Measurements from ENCODE around the gene C6orf136.

C6orf136 gene, protein sequence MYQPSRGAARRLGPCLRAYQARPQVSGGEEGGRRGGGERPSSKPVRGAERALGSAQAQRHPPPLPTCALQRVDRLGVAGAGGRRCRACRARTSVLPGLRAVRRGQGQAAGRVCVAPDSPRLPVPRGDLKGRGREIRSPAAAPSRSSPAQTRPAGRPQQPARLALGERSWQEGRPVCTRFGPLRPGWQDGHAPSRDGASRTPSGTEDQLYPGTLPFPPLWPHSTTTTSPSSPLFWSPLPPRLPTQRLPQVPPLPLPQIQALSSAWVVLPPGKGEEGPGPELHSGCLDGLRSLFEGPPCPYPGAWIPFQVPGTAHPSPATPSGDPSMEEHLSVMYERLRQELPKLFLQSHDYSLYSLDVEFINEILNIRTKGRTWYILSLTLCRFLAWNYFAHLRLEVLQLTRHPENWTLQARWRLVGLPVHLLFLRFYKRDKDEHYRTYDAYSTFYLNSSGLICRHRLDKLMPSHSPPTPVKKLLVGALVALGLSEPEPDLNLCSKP

DNA sequence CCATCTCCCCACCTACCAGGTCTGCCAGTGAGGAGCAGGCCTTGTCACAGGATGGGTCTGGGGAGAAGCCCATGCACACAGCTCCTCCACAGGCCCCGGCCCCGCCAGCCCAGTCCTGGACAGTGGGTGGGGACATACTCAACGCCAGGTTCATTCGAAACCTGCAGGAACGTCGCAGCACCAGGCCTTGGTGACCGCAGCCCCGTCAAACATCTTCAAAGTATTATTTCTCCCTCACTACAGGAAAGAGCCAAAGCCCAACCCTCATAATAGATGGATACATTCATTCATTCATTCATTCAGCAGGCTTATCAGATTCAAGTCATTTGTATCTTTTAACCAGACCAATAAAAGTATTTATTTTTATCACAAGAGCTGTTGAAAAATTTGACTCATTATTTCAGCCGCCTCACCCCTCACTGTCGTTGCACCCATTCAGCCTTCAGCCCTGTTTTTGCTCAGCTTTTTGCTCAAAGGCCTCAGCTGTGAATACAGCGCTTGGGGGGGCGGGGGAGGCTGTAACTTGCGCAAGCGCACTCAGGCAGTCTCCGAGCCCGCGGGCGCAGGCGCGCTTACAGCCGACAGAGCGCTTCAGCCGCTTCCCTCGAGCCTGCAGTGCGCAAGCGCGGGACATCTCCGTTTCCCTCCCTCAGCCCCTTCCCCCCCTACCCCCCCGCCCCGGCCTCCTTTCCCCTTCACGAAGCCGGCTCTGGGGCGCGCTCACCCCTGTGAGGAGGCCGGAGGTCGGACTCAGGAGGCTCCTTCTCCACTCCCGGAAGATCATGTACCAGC, at the start of gene C6orf136:
C6orf136 (plus strand) TSS at position 684 of the 792 bp plus-strand sequence; CDS start at position 783, 99 bp downstream.
- peak; percentile 89 for DNase-seq (ENCODE audit: low spot score)

DNA sequence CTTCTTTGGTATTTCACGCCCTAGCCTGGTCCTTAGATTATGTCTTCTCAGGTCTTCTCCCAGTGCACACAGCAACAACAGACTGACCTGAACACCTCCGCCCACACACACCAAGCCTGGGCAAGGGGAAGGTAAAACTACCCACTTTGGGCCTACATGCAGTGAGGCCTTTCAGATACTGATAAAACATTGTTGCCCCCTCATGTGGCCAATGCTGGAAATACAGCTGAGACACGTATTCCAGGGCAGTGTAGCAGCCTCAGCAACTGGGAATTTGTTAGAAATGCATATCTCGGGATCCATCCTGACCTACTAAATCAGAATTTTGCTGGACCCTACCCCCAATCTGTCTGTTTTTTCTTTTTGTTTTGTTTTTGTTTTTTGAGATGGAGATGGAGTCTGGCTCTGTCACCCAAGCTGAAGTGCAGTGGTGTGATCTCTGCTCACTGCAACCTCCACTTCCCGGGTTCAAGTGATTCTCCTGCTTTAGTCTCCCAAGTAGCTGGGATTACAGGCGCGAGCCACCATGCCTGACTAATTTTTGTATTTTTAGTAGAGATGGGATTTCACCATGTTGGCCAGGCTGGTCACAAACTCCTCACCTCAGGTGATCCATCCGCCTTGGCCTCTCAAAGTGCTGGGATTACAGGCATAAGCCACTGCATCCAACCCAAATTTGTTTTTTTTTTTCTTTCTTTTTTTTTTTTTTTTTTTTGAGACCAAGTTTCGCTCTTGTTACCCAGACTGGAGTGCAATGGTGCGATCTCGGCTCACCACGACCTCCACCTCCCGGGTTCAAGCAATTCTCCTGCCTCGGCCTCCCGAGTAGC, 49.4 kb upstream of the C6orf136 start:
- DNase-seq (ENCODE audit: low spot score): peak; percentile 64

GRCh38 chr6:30598912-30599624, 47.9 kb upstream of the C6orf136 start:
- no peak for DNase-seq (ENCODE audit: low spot score)

- no peak for DNase-seq (ENCODE audit: low spot score)
These were observed 47.2 kb upstream of the C6orf136 start for GRCh38 chr6:30599625-30600324.

- no peak for DNase-seq (ENCODE audit: low spot score)
These were observed 46.4 kb upstream of the C6orf136 start for GRCh38 chr6:30600451-30600961.

DNA sequence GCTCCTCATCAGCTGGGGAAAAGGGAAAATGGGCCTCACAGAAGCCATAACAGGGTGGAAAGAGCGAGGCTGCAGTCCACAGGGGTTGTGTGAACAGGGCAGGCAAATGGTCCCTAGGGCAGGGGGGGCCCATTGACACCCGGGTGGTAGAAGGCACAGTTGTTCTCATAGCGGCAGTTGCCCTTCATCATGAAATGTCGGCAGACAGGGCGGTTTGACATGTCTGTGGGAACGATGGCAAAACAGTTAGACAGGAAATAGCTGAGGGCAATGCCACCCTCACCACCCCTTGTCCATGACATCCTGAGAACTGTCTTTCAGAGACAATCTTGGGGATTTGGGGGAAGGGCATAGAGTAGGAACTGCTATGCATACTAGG, 45.5 kb upstream of the C6orf136 start:
- DNase-seq (ENCODE audit: low spot score): no peak

- DNase-seq (ENCODE audit: low spot score): no peak
These were observed 44.9 kb upstream of the C6orf136 start for GRCh38 chr6:30601815-30602641.

DNA sequence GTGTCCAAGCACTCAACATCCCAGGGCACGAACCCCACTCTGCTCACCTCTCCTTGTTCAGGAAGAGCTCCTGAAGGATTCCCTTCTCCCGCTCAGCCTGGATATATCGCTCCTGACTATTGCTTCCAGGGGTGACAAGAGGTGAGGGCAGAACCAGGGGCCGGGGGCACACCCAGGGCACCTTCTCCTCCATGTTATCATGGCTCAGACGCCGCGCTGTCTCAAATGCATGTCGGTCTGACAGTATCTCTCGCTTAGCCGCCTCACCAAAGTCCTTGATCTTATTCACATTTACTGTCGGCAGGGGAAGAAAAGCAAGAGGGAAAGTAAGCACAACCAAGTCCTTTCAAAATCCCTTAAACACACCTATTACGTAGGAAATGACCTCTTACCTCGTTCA, 43.0 kb upstream of the C6orf136 start:
- no peak for DNase-seq (ENCODE audit: low spot score)

DNA sequence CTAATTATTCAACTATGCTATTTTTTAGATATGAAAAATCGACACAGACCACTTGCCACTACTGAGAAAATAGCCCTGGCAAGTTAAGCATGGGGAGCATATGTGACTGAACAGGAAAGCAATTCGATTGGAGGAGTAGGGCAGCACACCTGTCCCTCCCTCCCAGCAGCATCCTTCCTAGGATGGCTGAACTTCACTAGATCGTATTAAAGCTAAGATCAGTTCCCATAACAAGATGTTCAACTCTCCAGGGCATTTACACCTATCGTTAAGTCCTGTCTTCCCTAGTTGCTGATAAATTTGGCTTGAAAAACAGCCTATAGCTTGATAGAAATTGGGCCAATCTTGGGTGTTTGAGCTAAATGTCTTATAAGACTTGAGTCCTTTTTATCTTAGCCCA, 36.9 kb upstream of the C6orf136 start:
- no peak for DNase-seq (ENCODE audit: low spot score)

DNA sequence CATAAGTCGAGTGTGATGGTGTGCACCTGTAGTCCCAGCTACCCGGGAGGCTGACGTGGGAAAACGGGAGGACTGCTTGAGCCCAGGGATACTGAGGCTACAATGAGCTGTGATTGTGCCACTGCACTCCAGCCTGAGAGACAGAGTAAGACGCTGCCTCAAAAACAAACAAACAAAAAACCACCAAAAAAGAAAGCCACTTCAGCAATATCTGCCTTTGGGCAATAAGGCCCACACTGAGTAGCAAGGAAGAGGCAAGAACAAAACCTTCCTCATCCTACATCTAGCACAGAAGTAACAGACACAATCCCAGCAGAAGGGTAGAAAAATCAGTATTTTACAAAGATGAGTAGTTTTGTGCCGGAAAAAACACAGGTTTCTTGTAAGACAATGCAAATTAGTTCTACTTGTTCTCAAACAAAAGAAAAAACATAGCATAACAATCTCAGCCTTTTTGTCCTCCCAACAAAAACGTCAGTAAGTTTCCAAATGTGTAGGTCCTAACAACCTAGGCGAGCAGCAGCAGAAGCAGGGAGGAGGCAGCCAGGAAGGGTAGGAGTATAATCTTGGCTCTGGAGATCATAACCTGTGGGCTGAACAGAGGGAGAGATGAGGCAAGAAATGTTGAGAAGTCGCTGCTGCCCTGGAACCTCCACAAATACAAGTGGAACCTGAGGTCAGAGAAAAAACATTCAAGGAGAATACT, 35.6 kb upstream of the C6orf136 start:
- DNase-seq (ENCODE audit: low spot score): no peak

GRCh38 chr6:30611856-30612194, 35.1 kb upstream of the C6orf136 start:
- no peak for DNase-seq (ENCODE audit: low spot score)

GRCh38 chr6:30612213-30612612, 34.7 kb upstream of the C6orf136 start:
- no peak for DNase-seq (ENCODE audit: low spot score)

DNA sequence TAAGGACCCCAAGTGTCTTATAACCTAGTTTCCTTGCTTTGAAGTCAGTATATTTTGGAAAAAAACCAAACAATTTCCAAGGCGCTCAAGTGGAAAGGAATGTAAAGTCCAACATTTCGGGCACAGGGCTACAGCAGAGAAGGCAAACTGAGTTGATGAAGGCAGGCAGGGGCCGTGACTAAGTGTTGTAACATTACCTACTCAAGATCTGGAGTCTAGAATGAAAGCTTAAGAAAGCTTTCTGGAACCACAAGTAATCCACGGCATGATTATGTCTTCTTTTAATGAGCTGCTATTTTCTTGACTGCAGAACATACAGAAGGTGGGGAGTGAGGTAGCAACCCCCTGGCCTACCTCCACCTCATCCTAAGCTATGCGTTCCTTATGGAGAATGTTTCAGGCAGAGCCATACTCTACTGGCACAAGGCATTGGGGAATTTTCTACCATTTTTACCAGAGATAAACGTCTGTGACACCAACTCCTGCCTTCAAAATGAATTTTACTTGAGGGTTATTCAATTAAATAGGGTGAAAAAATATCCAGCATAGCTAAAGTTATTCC, 34.2 kb upstream of the C6orf136 start:
- DNase-seq (ENCODE audit: low spot score): no peak

DNA sequence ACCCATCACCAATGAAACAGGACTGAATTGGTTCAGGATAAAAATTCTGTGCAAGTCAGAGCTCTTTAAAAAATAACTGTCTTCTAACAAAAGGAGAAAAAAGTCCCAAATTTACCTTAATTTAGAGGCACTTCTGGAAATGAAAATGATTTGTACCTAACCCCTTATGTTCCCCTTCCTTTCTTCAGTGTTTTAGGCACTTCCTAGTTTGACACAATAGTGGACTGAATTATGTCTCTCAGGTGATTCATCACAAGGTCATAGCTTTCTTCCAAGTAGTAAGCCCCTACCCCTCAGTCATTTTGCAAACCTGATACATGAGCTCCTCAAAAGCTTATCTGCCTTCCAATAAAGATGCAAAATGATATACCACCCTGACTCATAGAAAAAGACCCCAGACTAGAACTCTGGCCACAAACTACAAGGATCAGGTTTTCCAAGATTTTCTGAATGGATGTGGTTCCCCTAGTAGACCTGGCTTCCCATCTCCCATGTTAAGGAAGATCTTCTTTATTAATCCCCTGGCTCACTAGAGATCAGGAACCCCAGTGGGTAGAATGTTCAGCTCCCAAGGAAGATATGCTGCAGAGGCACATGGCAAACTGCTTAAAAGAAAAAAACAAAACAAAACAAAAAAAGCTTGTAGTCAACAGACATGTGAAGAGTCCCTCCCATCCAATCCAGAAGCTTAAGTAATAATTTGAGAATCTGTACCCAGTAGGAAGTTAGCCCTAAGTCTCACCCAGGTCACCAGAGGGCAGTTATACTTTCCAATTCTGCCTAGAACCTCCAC, 33.5 kb upstream of the C6orf136 start:
- DNase-seq (ENCODE audit: low spot score): no peak

GRCh38 chr6:30614044-30614842, 32.7 kb upstream of the C6orf136 start:
- no peak for DNase-seq (ENCODE audit: low spot score)

- DNase-seq (ENCODE audit: low spot score): peak; percentile 96
These were observed 32.1 kb upstream of the C6orf136 start for GRCh38 chr6:30614843-30615218.

DNA sequence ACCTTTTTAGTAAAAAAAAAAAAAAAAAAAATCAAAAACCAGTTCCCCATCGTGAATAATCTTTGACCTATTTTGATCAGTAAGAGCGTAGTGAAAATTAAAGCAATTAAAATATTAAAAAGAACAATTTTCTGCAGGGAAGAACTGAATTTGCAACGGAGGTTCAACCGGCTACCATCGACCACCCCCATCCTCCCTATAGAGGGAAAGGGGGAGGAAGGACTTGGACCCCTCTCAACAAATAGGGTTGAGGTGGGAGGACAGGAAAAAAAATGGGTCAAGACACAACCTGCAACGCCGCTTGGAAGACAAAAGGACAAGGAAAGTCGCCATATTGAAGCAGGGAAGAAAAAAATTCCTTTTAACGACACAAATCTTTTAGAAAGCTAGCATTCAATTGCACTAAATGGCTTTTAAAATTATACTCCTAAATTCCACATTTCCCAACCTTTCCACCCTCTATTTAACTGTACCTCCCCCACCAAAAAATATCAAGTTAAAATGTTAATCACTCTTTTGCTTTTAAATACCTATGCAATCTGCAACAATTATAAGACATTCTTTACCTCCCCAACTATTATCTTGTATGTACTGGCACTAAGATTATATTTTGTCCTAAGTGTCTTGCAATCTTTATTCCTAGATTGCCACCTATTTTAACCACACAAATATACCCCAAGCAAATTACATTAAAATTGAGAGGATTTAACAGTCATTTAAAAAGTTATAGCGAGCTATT, 31.5 kb upstream of the C6orf136 start:
- DNase-seq (ENCODE audit: low spot score): peak; percentile 58

All from SW480 (cell line).